H9 (cell line): ENCODE measurements around the gene CACNA1A. TPM values are rescaled to one million over a fixed set of nuclear protein-coding genes. Genes with fewer than 3 reads are reported as not detected.
A peak's percentile ranks its signal among the peaks of the same experiment; 100 is the strongest.

Source experiments
- DNase-seq: peaks from one replicate; pipeline ENCODE4 v3.0.0-alpha.2; 2017
- H2AFZ ChIP-seq: one replicate; pipeline ENCODE4 v1.6.1; 2013; ENCODE audit warnings: mild to moderate bottlenecking, low read length, control low read depth, moderate library complexity
- H2AK5ac ChIP-seq: 2 replicates; pipeline ENCODE4 v1.6.1; 2013; ENCODE audit warnings: low read length, control low read depth, mixed read lengths; ENCODE audit not compliant: insufficient read length
- H2BK120ac ChIP-seq: one replicate; pipeline ENCODE4 v1.6.1; 2013; ENCODE audit warnings: low read depth, mild to moderate bottlenecking, low read length, control low read depth, inconsistent platforms; ENCODE audit not compliant: poor library complexity, severe bottlenecking
- H2BK12ac ChIP-seq: 2 replicates; pipeline ENCODE4 v1.6.1; 2013; ENCODE audit warnings: low read length, control low read depth, mixed read lengths, low read depth; ENCODE audit not compliant: insufficient read length
- H2BK15ac ChIP-seq: 2 replicates; pipeline ENCODE4 v1.6.1; 2013; ENCODE audit warnings: low read depth, low read length, control low read depth
- H2BK20ac ChIP-seq: one replicate; pipeline ENCODE4 v1.6.1; 2013; ENCODE audit warnings: low read depth, mild to moderate bottlenecking, low read length, control low read depth, inconsistent platforms; ENCODE audit not compliant: poor library complexity, severe bottlenecking
- H2BK5ac ChIP-seq: 2 replicates; pipeline ENCODE4 v1.6.1; 2013; ENCODE audit warnings: low read length, control low read depth, mixed read lengths; ENCODE audit not compliant: insufficient read length
- H3K14ac ChIP-seq: 2 replicates; pipeline ENCODE4 v1.6.1; 2013; ENCODE audit warnings: low read length, control low read depth; ENCODE audit not compliant: insufficient read depth
- H3K18ac ChIP-seq: 2 replicates; pipeline ENCODE4 v1.6.1; 2013; ENCODE audit warnings: low read depth, mild to moderate bottlenecking, mixed read lengths, low read length, control low read depth; ENCODE audit not compliant: insufficient read length
- H3K23ac ChIP-seq: 2 replicates; pipeline ENCODE4 v1.6.1; 2013; ENCODE audit warnings: low read length, control low read depth, mixed read lengths, low read depth; ENCODE audit not compliant: insufficient read length
- H3K23me2 ChIP-seq: 2 replicates; pipeline ENCODE4 v1.6.1; 2013; ENCODE audit warnings: low read depth, mild to moderate bottlenecking, mixed read lengths, low read length, control low read depth; ENCODE audit not compliant: insufficient read length, poor library complexity, severe bottlenecking
- H3K27ac ChIP-seq: 2 replicates; pipeline ENCODE4 v1.5.1; 2013; ENCODE audit warnings: low read length, control low read depth, mixed read lengths, low read depth; ENCODE audit not compliant: insufficient read length
- H3K27me3 ChIP-seq: 2 replicates; pipeline ENCODE4 v1.6.1; 2013; ENCODE audit warnings: low read length, control low read depth, inconsistent platforms; ENCODE audit not compliant: insufficient read depth
- H3K4ac ChIP-seq: 2 replicates; pipeline ENCODE4 v1.6.1; 2013; ENCODE audit warnings: low read depth, mild to moderate bottlenecking, control low read depth, inconsistent platforms, low read length, moderate library complexity
- H3K4me1 ChIP-seq: 2 replicates; pipeline ENCODE4 v1.6.1; 2013; ENCODE audit warnings: low read length, control low read depth, inconsistent platforms; ENCODE audit not compliant: insufficient read depth
- H3K4me2 ChIP-seq: 2 replicates; pipeline ENCODE4 v1.6.1; 2013; ENCODE audit warnings: low read length, control low read depth, mixed read lengths; ENCODE audit not compliant: insufficient read length, insufficient read depth
- H3K56ac ChIP-seq: 2 replicates; pipeline ENCODE4 v1.6.1; 2013; ENCODE audit warnings: low read depth, mild to moderate bottlenecking, mixed read lengths, low read length, control low read depth; ENCODE audit not compliant: insufficient read length
- H3K79me1 ChIP-seq: 2 replicates; pipeline ENCODE4 v1.6.1; 2013; ENCODE audit warnings: low read depth, mild to moderate bottlenecking, moderate library complexity, low read length, control low read depth, inconsistent platforms; ENCODE audit not compliant: insufficient read depth, poor library complexity, severe bottlenecking
- H3K79me2 ChIP-seq: 2 replicates; pipeline ENCODE4 v1.6.1; 2013; ENCODE audit warnings: low read length, control low read depth, inconsistent platforms; ENCODE audit not compliant: insufficient read depth
- H3K9ac ChIP-seq: 2 replicates; pipeline ENCODE4 v1.6.1; 2013; ENCODE audit warnings: low read length, control low read depth, mixed read lengths; ENCODE audit not compliant: insufficient read length; ENCODE audit errors: extremely low read depth
- H3K9me3 ChIP-seq: one replicate; pipeline ENCODE4 v1.6.1; 2013; ENCODE audit warnings: low read depth, low read length, inconsistent platforms; ENCODE audit not compliant: control insufficient read depth
- H3T11ph ChIP-seq: one replicate; pipeline ENCODE4 v1.6.1; 2013; ENCODE audit warnings: mild to moderate bottlenecking, low read length, control low read depth, inconsistent platforms
- H4K20me1 ChIP-seq: one replicate; pipeline ENCODE4 v1.6.1; 2013; ENCODE audit not compliant: control insufficient read depth, insufficient read length, insufficient read depth
- H4K5ac ChIP-seq: 2 replicates; pipeline ENCODE4 v1.6.1; 2013; ENCODE audit warnings: low read depth, mild to moderate bottlenecking, mixed read lengths, low read length, control low read depth; ENCODE audit not compliant: insufficient read length
- H4K8ac ChIP-seq: replicated peaks from 2 replicates; pipeline ENCODE4 v1.6.1; 2013; ENCODE audit warnings: low read length, control low read depth, mixed read lengths, low read depth; ENCODE audit not compliant: insufficient read length
- H4K91ac ChIP-seq: 2 replicates; pipeline ENCODE4 v1.6.1; 2013; ENCODE audit warnings: low read depth, mild to moderate bottlenecking, moderate library complexity, mixed read lengths, low read length, control low read depth; ENCODE audit not compliant: insufficient read length
- H3K27ac Mint-ChIP-seq, 3 experiments: 2 replicates in 2 of 3; 3 replicates in 1 of 3; pipeline ENCODE4 v1.8.0; 2020 to 2021; ENCODE audit warnings: mixed read lengths in 3 of 3, mild to moderate bottlenecking in 1 of 3, moderate library complexity in 1 of 3
- H3K27me3 Mint-ChIP-seq: 2 replicates; pipeline ENCODE4 v1.8.0; 2021; ENCODE audit warnings: low read depth, mild to moderate bottlenecking, moderate library complexity, mixed read lengths
- H3K36me3 Mint-ChIP-seq, 3 experiments: 2 replicates in 2 of 3; 3 replicates in 1 of 3; pipeline ENCODE4 v1.8.0; 2020 to 2021; ENCODE audit warnings: low read depth in 3 of 3, mixed read lengths in 3 of 3; ENCODE audit not compliant: insufficient read depth in 1 of 3
- H3K4me1 Mint-ChIP-seq, 2 experiments: 2 replicates each; pipeline ENCODE4 v1.8.0; 2020; ENCODE audit warnings: mixed read lengths in 2 of 2
- H3K4me3 Mint-ChIP-seq, 2 experiments: 2 replicates in 1 of 2; 3 replicates in 1 of 2; pipeline ENCODE4 v1.8.0; 2020 to 2021; ENCODE audit warnings: mild to moderate bottlenecking in 2 of 2, mixed read lengths in 2 of 2, moderate library complexity in 1 of 2
- H3K9me3 Mint-ChIP-seq, 2 experiments: 2 replicates in 1 of 2; 3 replicates in 1 of 2; pipeline ENCODE4 v1.8.0; 2020; ENCODE audit warnings: mild to moderate bottlenecking in 2 of 2, mixed read lengths in 2 of 2, moderate library complexity in 1 of 2
- WGBS: extraction: QIAGEN DNeasy Blood & Tissue Kit; methylation state at CpG from one replicate; pipeline ENCODE4 v1.1.7; 2013; ENCODE audit warnings: missing lambda C conversion rate, low lambda C conversion rate, mixed read lengths; ENCODE audit not compliant: insufficient read length; ENCODE audit errors: extremely low coverage; 5-methylcytosine and 5-hydroxymethylcytosine counted together
- total RNA-seq: library from RNA; stranded (reverse); gene quantifications from 2 replicates; pipeline ENCODE4 v1.2.1, GENCODE V29; 2021
- TF ChIP-seq, protein P1 (sequence below): fragments of 200-600 bp; sonication (generic); conservative IDR thresholded peaks from 3 replicates; pipeline ENCODE4 v1.8.0; 2021; ENCODE audit warnings: antibody characterized with exemption, mild to moderate bottlenecking

Gene CACNA1A
- total RNA-seq, 1 experiment from 2014 or later = 8.0 TPM

DNA sequence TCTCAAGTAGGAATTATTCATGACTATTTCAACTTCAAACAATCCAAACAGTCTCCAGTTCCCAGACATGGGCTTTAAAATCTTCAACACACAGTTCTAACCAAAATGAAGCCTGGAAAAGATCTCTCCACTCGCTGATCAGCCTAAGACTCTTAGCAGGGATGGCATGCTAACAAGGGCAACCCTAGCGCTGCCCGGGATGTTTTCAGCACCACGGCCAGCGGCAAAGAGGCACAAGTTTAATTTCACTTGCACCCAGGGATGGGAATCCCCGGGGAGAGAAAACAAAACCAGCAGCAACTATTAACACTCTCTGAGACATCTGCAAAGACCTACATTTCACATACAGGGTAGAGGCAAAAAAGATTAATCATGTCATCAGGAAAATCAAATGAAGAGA is 43.0 kb downstream of the CACNA1A start:
- Histone ChIP-seq H3K4ac (no peak overlapping the region), H2BK15ac (no peak overlapping the region), H3K4me1 (peaks cover 3% of the 10 kb centered on the region; the same call in 1 of the 2 replicates), H3K27ac (no peak overlapping the region), H3K79me1 (no peaks in the 10 kb centered on the region), H3K23me2 (no peaks in the 10 kb centered on the region), H2AFZ (no peak overlapping the region), H4K8ac (no peak overlapping the region), H3K56ac (no peak overlapping the region), H3K23ac (no peak overlapping the region), H3K27me3 (no peaks in the 10 kb centered on the region), H2BK5ac (no peak overlapping the region), H2AK5ac (no peak overlapping the region), H3K9ac (no peak overlapping the region), H4K91ac (no peak overlapping the region), H3K4me2 (no peak overlapping the region), H3K9me3 (no peaks in the 10 kb centered on the region), H3T11ph (no peak overlapping the region), H4K20me1 (no peaks in the 10 kb centered on the region), H3K14ac (no peak overlapping the region), H2BK20ac (no peak overlapping the region), H2BK12ac (no peak overlapping the region), H2BK120ac (no peak overlapping the region), H3K79me2 (no peaks in the 10 kb centered on the region), H4K5ac (no peak overlapping the region), H3K18ac (no peak overlapping the region)
- peak; percentile 48 for DNase-seq
- no peak overlapping the region for H3K4me3 Mint-ChIP-seq
- no peaks in the 10 kb centered on the region for H3K9me3 Mint-ChIP-seq
- H3K27ac Mint-ChIP-seq = no peak overlapping the region
- H3K36me3 Mint-ChIP-seq = no peaks in the 10 kb centered on the region
- H3K27me3 Mint-ChIP-seq = peaks cover 9% of the 10 kb centered on the region
- peaks cover 25 to 42% of the 10 kb centered on the region in 2 experiments for H3K4me1 Mint-ChIP-seq
- TF ChIP-seq, protein P1, sequence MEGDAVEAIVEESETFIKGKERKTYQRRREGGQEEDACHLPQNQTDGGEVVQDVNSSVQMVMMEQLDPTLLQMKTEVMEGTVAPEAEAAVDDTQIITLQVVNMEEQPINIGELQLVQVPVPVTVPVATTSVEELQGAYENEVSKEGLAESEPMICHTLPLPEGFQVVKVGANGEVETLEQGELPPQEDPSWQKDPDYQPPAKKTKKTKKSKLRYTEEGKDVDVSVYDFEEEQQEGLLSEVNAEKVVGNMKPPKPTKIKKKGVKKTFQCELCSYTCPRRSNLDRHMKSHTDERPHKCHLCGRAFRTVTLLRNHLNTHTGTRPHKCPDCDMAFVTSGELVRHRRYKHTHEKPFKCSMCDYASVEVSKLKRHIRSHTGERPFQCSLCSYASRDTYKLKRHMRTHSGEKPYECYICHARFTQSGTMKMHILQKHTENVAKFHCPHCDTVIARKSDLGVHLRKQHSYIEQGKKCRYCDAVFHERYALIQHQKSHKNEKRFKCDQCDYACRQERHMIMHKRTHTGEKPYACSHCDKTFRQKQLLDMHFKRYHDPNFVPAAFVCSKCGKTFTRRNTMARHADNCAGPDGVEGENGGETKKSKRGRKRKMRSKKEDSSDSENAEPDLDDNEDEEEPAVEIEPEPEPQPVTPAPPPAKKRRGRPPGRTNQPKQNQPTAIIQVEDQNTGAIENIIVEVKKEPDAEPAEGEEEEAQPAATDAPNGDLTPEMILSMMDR = no peak
- no CpG with 5 or more reads among the region's 6 CpGs for WGBS
